ENCODE data around the gene LIPT2. TPM values are rescaled to one million over a fixed set of nuclear protein-coding genes. Genes with fewer than 3 reads are reported as not detected.
"Not testable (repeated sequence)": the region's sequence is repeated elsewhere in the genome, so short reads cannot be mapped to it uniquely, and the experiment has no call there.

LIPT2 gene
- total RNA-seq (ENCODE audit: insufficient read depth, low replicate concordance): 9.1 TPM

GRCh38 chr11:74492974-74493790, at the start of gene LIPT2:
TSS of gene LIPT2 (minus strand) at chr11:74493724. CDS start at chr11:74493703, 21 bp downstream.
- DNase-seq (ENCODE audit: low spot score): peak; percentile 99

- DNase-seq (ENCODE audit: low spot score): no peak
Measured at GRCh38 chr11:74541466-74541865, 47.9 kb upstream of the LIPT2 start.

GRCh38 chr11:74540270-74540669, 46.7 kb upstream of the LIPT2 start:
- DNase-seq (ENCODE audit: low spot score): no peak

- peak; percentile 14 for DNase-seq (ENCODE audit: low spot score)
Measured at GRCh38 chr11:74538680-74539079, 45.2 kb upstream of the LIPT2 start.

GRCh38 chr11:74535371-74536160, 42.0 kb upstream of the LIPT2 start:
- no peak for DNase-seq (ENCODE audit: low spot score)

GRCh38 chr11:74534946-74535275, 41.4 kb upstream of the LIPT2 start:
- not testable (repeated sequence) for DNase-seq (ENCODE audit: low spot score)

GRCh38 chr11:74534216-74534945, 40.9 kb upstream of the LIPT2 start:
- peak; percentile 9 for DNase-seq (ENCODE audit: low spot score)

GRCh38 chr11:74533421-74533820, 39.9 kb upstream of the LIPT2 start:
- DNase-seq (ENCODE audit: low spot score): no peak

GRCh38 chr11:74532501-74533246, 39.1 kb upstream of the LIPT2 start:
- DNase-seq (ENCODE audit: low spot score): no peak

GRCh38 chr11:74524978-74525377, 31.5 kb upstream of the LIPT2 start:
- DNase-seq (ENCODE audit: low spot score): no peak

GRCh38 chr11:74524501-74524900, 31.0 kb upstream of the LIPT2 start:
- no peak for DNase-seq (ENCODE audit: low spot score)

GRCh38 chr11:74522776-74523175, 29.3 kb upstream of the LIPT2 start:
- DNase-seq (ENCODE audit: low spot score): no peak

- no peak for DNase-seq (ENCODE audit: low spot score)
Measured at GRCh38 chr11:74521666-74522252, 28.2 kb upstream of the LIPT2 start.

GRCh38 chr11:74520927-74521665, 27.6 kb upstream of the LIPT2 start:
- DNase-seq (ENCODE audit: low spot score): no peak

- DNase-seq (ENCODE audit: low spot score): no peak
Measured at GRCh38 chr11:74520316-74520715, 26.8 kb upstream of the LIPT2 start.

GRCh38 chr11:74519710-74520109, 26.2 kb upstream of the LIPT2 start:
- DNase-seq (ENCODE audit: low spot score): no peak

GRCh38 chr11:74517592-74517991, 24.1 kb upstream of the LIPT2 start:
- DNase-seq (ENCODE audit: low spot score): not testable (repeated sequence)

GRCh38 chr11:74507582-74507981, 14.1 kb upstream of the LIPT2 start:
- DNase-seq (ENCODE audit: low spot score): no peak

- no peak for DNase-seq (ENCODE audit: low spot score)
Measured at GRCh38 chr11:74506823-74507222, 13.3 kb upstream of the LIPT2 start.

- no peak for DNase-seq (ENCODE audit: low spot score)
Measured at GRCh38 chr11:74505911-74506310, 12.4 kb upstream of the LIPT2 start.
